ENCODE data around the gene MCUB. TPM values are rescaled to one million over a fixed set of nuclear protein-coding genes. Genes with fewer than 3 reads are reported as not detected.

MCUB gene
- total and polyA plus RNA-seq, 2 donors (not counting 3 experiments of a cell fraction or from before 2014, with no cell fraction given) = 32.5 to 53.8 TPM

DNA sequence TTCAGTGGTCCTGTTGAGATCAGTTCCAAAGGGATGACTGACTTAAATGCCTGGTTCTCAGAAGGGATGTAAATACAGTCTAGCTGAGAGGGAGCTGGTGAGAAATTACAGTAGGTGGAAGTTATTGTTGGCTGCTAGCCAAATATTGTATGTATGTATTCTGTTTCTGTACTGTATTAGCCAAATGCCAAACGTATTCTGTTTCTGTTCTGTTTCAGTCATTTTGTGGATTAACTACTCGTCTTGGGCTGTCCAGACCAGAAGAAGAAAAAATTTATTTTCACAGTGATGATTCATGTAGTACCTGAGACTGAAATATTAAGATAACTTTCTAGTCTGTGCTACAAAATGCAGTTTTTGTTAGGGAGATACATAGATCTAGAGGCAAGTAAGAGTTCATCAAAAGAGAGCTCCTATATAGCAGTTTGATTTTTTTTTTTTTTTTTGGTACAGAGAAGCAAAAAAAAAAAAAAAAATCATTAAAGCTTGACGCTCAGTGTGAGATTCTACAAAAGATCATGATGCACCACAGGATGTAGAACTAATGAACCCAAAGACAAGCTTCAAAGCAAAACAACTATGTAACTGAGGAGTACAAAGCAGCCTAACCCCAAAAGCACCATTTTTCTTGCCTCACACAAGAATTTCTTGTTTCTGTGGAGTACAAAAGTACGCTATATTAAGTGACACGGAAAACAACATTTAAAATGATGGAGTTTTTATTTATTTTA is 88.4 kb downstream of the MCUB start:
- Histone ChIP-seq H3K27me3 (ENCODE audit: control insufficient read depth in 2 of 2, insufficient read depth in 2 of 2, low read length in 2 of 2) (no peaks in the 10 kb centered on the region), H3K4me2 (ENCODE audit: insufficient read depth, low read length) (peak overlapping the region; percentile 88), H3K79me2 (ENCODE audit: control insufficient read depth, insufficient read depth, low read length) (no peaks in the 10 kb centered on the region), H3K9ac (replicated peaks; ENCODE audit: extremely low read depth, insufficient read depth, low read length) (no peak overlapping the region), H3K4me1 (ENCODE audit: control insufficient read depth, extremely low read depth, insufficient read depth, low read length) (peaks cover 11% of the 10 kb centered on the region), H4K20me1 (replicated peaks; ENCODE audit: control insufficient read depth, extremely low read depth, insufficient read depth, low read length) (no peaks in the 10 kb centered on the region), H3K36me3 (ENCODE audit: control insufficient read depth in 2 of 2, extremely low read depth in 1 of 2, insufficient read depth in 2 of 2, low read length in 2 of 2) (no peaks in the 10 kb centered on the region), H3K9me1 (replicated peaks; ENCODE audit: control insufficient read depth, extremely low read depth, insufficient read depth, low read length) (no peaks in the 10 kb centered on the region), H3K4me3 (replicated peaks in 1 of 3; ENCODE audit: insufficient read depth in 1 of 3, low read depth in 1 of 3, low read length in 3 of 3) (peak overlapping the region in 1 of 3 experiments; percentile 38), H2AFZ (ENCODE audit: low read depth, low read length) (no peak overlapping the region), H3K27ac (ENCODE audit: insufficient read depth, low read depth, low read length) (peak overlapping the region; percentile 14), H3K9me3 (replicated peaks; ENCODE audit: control insufficient read depth, insufficient read depth, low read length) (no peaks in the 10 kb centered on the region)
- dilution Hi-C loops (cut with MboI; ENCODE audit: extremely low pct_ligation_motif_present, low sequenced_read_pairs) = no loop called here
- CTCF ChIA-PET = interaction anchor here (1.0 to 1.1 kb wide), 2 partner anchors 18 to 215 kb away, joined by 4 read pairs; no protein-coding TSS in a partner anchor
- TF ChIP-seq FOS (IDR thresholded peaks at IDR 0.05; ENCODE audit: borderline replicate concordance, insufficient read depth, low read length) = peak; percentile 12
- no peak for TF ChIP-seq CTCF (IDR thresholded peaks at IDR 0.05; ENCODE audit: extremely low read depth in 1 of 2, insufficient read depth in 1 of 2, low read depth in 1 of 2, low read length in 2 of 2)
- intact Hi-C loops (cut with micrococcal nuclease) = loop anchor here (1.0 to 2.0 kb wide), 3 partner anchors 72 to 216 kb away; partner anchors contain the start of genes MCUB and SEC24B
- DNase-seq (ENCODE audit: low read depth, low spot score) (peak; percentile 93), FAIRE-seq (peak; percentile 69)
- no TSS peak for BruUV-seq (replicated peaks)
- POLR2A ChIA-PET = interaction anchor here (0.6 kb wide), 1 partner anchor 11 kb away, joined by 3 read pairs; no protein-coding TSS in a partner anchor

DNA sequence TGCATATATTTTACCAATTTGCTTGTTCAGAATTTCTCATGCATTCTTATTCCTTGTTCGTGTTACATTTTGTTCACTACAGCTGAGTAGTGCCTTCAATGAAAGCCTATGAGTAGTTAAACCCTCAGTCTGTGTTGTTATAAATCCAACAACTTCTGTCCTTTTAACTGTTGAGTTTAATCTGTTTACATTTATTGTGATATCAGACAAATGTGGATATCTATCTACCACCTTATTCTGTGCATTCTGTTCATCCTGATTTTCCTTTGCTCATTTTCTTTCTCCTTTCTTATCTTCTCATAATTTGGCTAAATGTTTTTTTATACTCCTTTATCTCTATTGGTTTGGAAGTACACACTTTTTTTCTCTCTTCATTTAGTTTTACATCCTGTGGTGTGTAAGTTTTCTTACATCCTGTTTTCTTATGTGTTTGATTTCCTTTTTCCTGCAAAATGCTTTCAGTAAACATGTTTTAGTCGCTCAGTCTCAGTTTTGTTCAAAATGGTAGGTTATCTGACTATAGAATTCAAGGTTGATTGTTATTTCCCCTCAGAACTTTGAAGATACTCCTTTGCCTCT is 89.0 kb downstream of the MCUB start:
- Histone ChIP-seq H2AFZ (ENCODE audit: low read depth, low read length) (no peak overlapping the region), H3K9me1 (replicated peaks; ENCODE audit: control insufficient read depth, extremely low read depth, insufficient read depth, low read length) (no peaks in the 10 kb centered on the region), H3K4me2 (ENCODE audit: insufficient read depth, low read length) (no peak overlapping the region), H3K4me1 (ENCODE audit: control insufficient read depth, extremely low read depth, insufficient read depth, low read length) (peaks cover 11% of the 10 kb centered on the region), H3K79me2 (ENCODE audit: control insufficient read depth, insufficient read depth, low read length) (no peaks in the 10 kb centered on the region), H3K27me3 (ENCODE audit: control insufficient read depth in 2 of 2, insufficient read depth in 2 of 2, low read length in 2 of 2) (no peaks in the 10 kb centered on the region), H3K9me3 (replicated peaks; ENCODE audit: control insufficient read depth, insufficient read depth, low read length) (no peaks in the 10 kb centered on the region), H3K4me3 (replicated peaks in 1 of 3; ENCODE audit: insufficient read depth in 1 of 3, low read depth in 1 of 3, low read length in 3 of 3) (no peak overlapping the region), H3K36me3 (ENCODE audit: control insufficient read depth in 2 of 2, extremely low read depth in 1 of 2, insufficient read depth in 2 of 2, low read length in 2 of 2) (no peaks in the 10 kb centered on the region), H3K9ac (replicated peaks; ENCODE audit: extremely low read depth, insufficient read depth, low read length) (no peak overlapping the region), H3K27ac (ENCODE audit: insufficient read depth, low read depth, low read length) (no peak overlapping the region), H4K20me1 (replicated peaks; ENCODE audit: control insufficient read depth, extremely low read depth, insufficient read depth, low read length) (no peaks in the 10 kb centered on the region)
- BruUV-seq (replicated peaks) = no TSS peak
- DNase-seq (ENCODE audit: low read depth, low spot score) (no peak), FAIRE-seq (no peak)
- TF ChIP-seq EZH2 (IDR thresholded peaks at IDR 0.05; ENCODE audit: borderline replicate concordance, low read depth, low read length, severe bottlenecking) = no peak
- no peak for TF ChIP-seq GATA2 (IDR thresholded peaks at IDR 0.05; ENCODE audit: insufficient read depth, insufficient read length, low read depth, low read length)
- TF ChIP-seq JUN (IDR thresholded peaks at IDR 0.05; ENCODE audit: borderline replicate concordance, insufficient read depth, insufficient read length, low read depth) = no peak
- no peak for TF ChIP-seq MYC (IDR thresholded peaks at IDR 0.05; ENCODE audit: low read depth, low read length)
- TF ChIP-seq POLR2A (IDR thresholded peaks at IDR 0.05; ENCODE audit: low read depth, low read length) = no peak
- no peak for TF ChIP-seq MAX (IDR thresholded peaks at IDR 0.05; ENCODE audit: insufficient read depth, insufficient read length)
- TF ChIP-seq CTCF (IDR thresholded peaks at IDR 0.05; ENCODE audit: extremely low read depth in 1 of 2, insufficient read depth in 1 of 2, low read depth in 1 of 2, low read length in 2 of 2) = no peak
- TF ChIP-seq POLR2AphosphoS5 (IDR thresholded peaks at IDR 0.05; ENCODE audit: insufficient read depth, low read depth, low read length) = no peak
- no peak for TF ChIP-seq FOS (IDR thresholded peaks at IDR 0.05; ENCODE audit: borderline replicate concordance, insufficient read depth, low read length)
- ChIA-PET CTCF (interaction anchor here (1.0 kb wide), 1 partner anchor 19 kb away, joined by 4 read pairs; no protein-coding TSS in a partner anchor), POLR2A (no interaction called here)
- intact Hi-C loops (cut with micrococcal nuclease) (loop anchor here (1.0 to 2.0 kb wide), 3 partner anchors 73 to 216 kb away; partner anchors contain the start of genes MCUB and SEC24B), dilution Hi-C loops (cut with MboI; ENCODE audit: extremely low pct_ligation_motif_present, low sequenced_read_pairs) (no loop called here)

Measured in endothelial cell of umbilical vein (primary cell).